ENCODE results near the gene ADGRG2.
"Not testable (repeated sequence)": the region's sequence is repeated elsewhere in the genome, so short reads cannot be mapped to it uniquely, and the experiment has no call there.

Gene ADGRG2

DNA sequence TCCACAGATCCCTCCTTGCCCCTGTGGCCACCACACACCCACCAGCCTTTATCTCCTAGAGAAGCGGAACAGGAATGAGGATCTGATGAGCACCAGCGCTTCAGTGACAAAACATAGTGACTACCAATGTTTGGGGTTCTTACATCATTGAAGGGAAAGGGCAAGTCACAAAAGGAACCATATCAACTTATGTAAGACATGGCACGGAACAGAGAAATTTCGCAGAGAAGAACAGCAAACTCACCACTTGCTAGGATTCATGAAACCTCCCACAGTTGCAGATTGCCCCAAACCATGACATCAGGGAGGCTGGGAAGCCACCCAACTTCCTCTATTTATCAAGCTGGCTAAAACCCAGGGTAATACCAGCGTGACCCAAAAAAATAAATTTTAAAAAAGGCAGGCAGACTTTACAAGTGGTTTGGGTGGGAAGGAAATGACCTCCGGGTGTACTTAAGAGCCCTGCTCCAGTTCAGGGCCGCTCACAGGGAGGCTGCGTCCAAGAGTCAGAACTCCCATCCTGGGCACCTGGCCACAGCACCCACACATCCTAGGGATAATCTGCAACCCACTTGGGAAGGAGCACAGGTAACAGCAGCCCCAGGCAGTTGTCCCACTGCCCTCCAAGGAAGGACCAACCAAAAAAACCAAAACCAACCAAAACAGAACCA, 36.0 kb downstream of the ADGRG2 start:
- no peak for DNase-seq (ENCODE audit: low read depth in 2 of 2)

- no peak for DNase-seq (ENCODE audit: low read depth in 2 of 2)
These were observed 36.6 kb downstream of the ADGRG2 start for GRCh38 chrX:19085666-19086065.

DNA sequence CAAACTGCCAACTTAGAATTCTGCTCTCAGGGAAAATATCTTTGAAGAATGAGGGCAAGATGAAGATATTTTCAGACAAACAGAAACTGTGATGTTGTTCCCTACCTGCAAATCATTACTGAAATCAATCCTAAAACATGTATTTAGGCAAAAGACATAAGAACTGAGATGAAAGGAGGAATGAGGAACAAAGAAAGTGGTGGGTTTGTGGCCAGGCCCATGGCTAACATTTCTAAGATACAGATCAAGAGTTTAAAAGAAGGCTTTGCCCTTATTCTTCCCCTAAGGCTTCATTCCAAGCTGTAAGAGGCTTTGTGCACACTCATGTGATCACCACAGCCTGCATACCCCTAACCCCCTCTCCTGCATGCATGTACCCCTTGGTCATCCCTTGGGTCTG, 46.5 kb downstream of the ADGRG2 start:
- DNase-seq (ENCODE audit: low read depth in 2 of 2) = no peak

GRCh38 chrX:19072372-19072771, 49.9 kb downstream of the ADGRG2 start:
- no peak for DNase-seq (ENCODE audit: low read depth in 2 of 2)

GRCh38 chrX:19070555-19070994, 51.7 kb downstream of the ADGRG2 start:
- DNase-seq (ENCODE audit: low read depth in 2 of 2) = no peak

GRCh38 chrX:19066987-19067386, 55.3 kb downstream of the ADGRG2 start:
- DNase-seq (ENCODE audit: low read depth in 2 of 2) = not testable (repeated sequence)

DNA sequence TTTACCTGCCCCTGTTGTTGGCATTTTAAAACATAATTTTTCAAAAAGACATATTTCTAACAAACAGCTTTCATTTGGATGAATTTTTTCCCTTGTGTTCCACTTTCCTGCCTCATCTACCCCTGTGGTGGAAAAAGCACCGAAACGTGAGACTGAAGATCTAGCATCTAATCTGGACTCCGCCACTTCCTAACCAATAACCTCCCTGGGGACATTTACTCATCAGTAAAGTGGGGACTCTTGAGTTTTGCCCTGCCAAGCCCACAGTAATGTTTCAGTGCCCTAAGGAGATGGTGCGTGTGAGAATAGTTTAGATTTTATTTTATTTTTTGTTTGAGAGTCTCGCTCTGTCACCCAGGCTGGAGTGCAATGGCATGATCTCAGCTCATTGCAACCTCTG, 56.7 kb downstream of the ADGRG2 start:
- DNase-seq (ENCODE audit: low read depth in 2 of 2) = no peak

- no peak for DNase-seq (ENCODE audit: low read depth in 2 of 2)
These were observed 58.1 kb downstream of the ADGRG2 start for GRCh38 chrX:19064175-19064574.

GRCh38 chrX:19063030-19063429, 59.2 kb downstream of the ADGRG2 start:
- DNase-seq (ENCODE audit: low read depth in 2 of 2) = no peak

- no peak for DNase-seq (ENCODE audit: low read depth in 2 of 2)
These were observed 63.2 kb downstream of the ADGRG2 start for GRCh38 chrX:19059067-19059466.

- no peak for DNase-seq (ENCODE audit: low read depth in 2 of 2)
These were observed 64.4 kb downstream of the ADGRG2 start for GRCh38 chrX:19057856-19058255.

GRCh38 chrX:19049110-19049509, 73.2 kb downstream of the ADGRG2 start:
- no peak for DNase-seq (ENCODE audit: low read depth in 2 of 2)

GRCh38 chrX:19046343-19047215, 75.7 kb downstream of the ADGRG2 start:
- DNase-seq (ENCODE audit: low read depth in 2 of 2) = no peak

DNA sequence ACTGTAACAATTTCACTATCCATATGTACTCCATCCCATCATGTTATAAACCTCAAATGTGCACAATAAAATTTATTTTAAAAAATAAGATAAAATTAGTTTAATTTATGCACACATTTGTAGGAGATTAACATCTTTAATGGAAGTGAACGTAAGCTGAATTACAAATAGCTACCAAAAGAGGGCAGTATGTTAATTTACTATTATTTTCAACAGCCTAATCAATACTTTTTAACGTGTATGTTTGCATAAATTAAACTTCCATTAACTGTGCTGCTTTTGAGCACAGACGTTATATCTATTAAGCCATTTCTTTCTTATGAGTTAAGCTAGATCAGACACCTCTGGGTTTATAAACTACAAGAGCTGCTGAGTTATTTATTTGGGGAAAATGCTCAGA, 81.9 kb downstream of the ADGRG2 start:
- DNase-seq (ENCODE audit: low read depth in 2 of 2) = no peak

GRCh38 chrX:19034025-19034424, 88.2 kb downstream of the ADGRG2 start:
- DNase-seq (ENCODE audit: low read depth in 2 of 2) = no peak

DNA sequence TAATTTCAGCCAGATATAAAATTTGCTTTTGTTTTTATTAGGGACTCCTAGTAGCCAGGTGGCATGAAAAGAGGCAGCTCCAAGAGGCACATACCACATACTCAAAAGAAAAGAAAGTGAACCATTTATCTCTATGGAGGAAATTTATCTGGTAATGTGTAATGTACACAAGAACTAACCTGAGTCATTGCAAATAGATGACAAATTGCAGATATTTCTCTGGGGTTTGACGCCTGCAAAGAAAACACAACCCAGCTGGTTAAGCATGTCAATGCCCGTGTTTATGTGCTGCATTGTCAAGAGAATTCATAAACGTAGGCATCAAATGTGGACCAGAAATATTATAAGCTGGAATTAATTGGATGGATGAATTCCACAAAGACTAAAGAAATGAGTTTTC, 91.5 kb downstream of the ADGRG2 start:
- DNase-seq (ENCODE audit: low read depth in 2 of 2) = no peak

DNA sequence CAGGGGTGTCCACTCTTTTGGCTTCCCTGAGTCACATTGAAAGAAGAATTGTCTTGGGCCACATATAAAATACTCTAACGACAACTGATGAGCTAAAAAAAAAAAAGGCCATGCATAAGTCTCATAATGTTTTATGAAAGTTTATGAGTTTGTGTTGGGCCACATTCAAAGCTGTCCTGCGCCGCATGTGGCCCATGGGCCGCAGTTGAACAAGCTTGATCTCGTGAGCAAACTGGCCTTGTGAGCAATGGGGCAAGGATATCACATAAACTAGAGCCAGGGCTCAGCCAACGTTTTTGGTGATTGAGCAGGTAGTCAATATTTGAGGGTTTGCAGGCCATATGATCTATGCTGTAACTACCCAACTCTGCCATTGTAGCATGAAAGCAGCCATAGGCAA, 93.7 kb downstream of the ADGRG2 start:
- DNase-seq (ENCODE audit: low read depth in 2 of 2) = no peak

DNA sequence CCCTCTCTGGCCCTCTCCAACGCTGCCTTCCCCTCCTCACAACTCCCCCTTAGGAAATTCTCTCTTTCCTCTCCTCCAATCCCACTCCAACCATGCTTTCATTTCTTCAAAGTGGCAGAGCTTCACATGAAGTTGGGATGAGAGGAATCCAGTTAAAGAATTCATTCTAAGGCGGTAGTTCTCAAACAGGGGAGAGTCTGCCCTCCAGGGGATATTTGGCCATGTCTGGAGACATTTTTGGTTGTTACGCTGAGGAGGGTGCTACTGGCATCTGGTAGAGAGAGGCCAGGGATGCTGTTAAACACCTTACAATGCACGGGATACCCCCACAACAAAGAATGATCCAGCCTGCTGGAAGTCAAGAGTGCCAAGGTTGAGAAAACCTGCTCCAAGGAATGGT, 97.9 kb downstream of the ADGRG2 start:
- DNase-seq (ENCODE audit: low read depth in 2 of 2) = no peak

DNA sequence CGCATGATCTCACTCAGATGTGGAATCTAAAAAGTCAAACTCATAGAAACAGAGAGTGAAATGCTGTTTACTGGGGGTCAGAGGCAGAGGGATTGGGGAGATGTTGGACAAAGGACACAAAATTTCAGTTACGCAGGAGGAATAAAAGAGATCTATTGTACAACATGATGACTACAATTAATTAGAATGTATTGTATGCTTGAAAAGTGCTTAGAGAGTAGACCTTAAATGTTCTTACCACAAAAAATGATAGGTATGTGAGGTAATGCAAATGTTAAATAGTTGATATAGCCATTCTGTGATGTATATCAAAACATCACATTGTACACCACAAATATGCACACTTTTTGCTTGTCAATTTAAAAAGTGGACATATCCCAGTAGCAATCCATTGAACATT, 102.3 kb downstream of the ADGRG2 start:
- no peak for DNase-seq (ENCODE audit: low read depth in 2 of 2)

DNA sequence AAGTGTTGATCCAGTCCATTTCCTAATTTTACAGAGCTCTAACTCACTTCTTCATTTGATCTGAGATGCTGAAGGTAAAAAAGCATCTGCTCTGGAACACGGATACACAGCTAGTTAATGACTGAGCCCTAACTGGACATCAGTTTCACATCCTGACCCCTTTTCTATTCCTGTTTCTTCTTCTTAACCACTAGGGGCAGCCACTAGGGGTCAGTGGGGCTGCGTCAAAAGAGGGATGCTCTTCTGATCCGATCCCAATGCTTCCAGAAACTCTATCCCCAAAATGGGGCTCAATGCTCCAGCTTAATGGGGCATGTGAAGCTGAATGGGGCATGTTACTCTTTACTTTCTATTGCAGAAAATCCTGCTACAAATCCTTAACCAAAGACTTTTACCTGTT, 105.0 kb downstream of the ADGRG2 start:
- DNase-seq (ENCODE audit: low read depth in 2 of 2) = no peak

DNA sequence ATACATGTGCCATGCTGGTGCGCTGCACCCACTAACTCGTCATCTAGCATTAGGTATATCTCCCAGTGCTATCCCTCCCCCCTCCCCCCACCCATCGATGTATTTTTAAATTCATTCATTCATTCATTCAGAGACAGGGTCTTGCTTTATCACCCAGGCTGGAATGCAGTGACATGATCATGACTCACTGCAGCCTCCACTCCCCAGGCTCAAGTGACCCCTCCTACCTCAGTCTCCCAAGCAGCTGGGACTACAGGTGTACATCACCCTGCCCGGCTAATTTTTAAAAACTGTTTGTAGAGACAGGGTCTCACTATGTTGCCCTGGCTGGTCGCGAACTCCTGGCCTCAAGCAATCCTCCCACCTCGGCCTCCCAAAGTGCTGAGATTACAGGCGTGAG, 105.7 kb downstream of the ADGRG2 start:
- DNase-seq (ENCODE audit: low read depth in 2 of 2) = not testable (repeated sequence)

GRCh38 chrX:19007868-19008267, 114.4 kb downstream of the ADGRG2 start:
- no peak for DNase-seq (ENCODE audit: low read depth in 2 of 2)

DNA sequence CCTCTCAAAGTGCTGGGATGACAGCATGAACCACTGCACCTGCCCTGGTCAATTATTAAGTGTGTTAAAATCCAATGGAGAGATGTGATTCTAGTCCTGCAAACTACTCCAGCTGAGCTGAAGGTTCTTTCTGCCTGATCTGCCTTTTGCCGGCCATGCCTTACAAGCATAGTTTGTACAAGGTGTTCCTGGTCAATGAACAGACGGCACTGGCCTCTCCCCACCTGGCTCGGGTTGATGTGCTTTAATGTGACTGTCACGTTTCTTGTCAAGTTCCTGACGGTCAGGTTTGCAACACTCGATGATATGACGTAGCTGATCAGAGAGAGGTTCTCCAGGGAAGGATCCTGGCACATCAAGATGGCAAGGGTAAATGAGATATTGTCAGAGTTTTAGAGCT, 115.3 kb downstream of the ADGRG2 start:
- DNase-seq (ENCODE audit: low read depth in 2 of 2) = no peak

Measured in stimulated activated CD8-positive, alpha-beta memory T cell treated with anti-CD3 and anti-CD28 coated beads, Interleukin-2, amount 100 ng/mL, for 48 hours (primary cell).